IPS DF 4.7 (cell line): ENCODE measurements around the gene SPDYE17.
"Not testable (repeated sequence)": the region's sequence is repeated elsewhere in the genome, so short reads cannot be mapped to it uniquely, and the experiment has no call there.

Experiments used
- DNase-seq: peaks from one replicate; pipeline ENCODE4 v3.0.0-alpha.2; 2013; ENCODE audit warnings: low spot score; ENCODE audit errors: extremely low read depth

SPDYE17 gene, protein sequence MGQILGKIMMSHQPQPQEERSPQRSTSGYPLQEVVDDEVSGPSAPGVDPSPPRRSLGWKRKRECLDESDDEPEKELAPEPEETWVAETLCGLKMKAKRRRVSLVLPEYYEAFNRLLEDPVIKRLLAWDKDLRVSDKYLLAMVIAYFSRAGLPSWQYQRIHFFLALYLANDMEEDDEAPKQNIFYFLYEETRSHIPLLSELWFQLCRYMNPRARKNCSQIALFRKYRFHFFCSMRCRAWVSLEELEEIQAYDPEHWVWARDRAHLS

DNA sequence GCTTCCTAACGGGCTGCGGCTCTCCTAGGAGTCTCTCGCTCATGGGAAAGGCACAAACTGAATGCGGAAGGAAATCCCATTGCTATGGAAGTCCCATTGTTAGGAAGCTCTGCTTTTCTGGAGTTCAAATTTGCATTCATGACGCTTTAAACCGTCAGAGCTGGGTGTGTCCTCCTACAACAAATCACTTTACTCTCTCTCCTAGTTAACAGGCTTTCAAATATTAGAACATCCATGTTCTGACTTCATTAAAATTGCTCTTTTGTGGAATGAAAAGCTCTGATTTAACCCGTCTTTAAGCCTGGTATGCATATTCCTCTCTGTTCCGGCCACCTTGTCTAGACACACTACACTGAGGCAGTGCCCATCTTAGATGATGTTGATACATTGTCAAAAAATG, at the start of gene SPDYE17:
TSS of gene SPDYE17 (minus strand) at position 101 of the 400 bp plus-strand sequence. CDS start 1,791 bp downstream, outside the sequence.
- DNase-seq: not testable (repeated sequence)

DNA sequence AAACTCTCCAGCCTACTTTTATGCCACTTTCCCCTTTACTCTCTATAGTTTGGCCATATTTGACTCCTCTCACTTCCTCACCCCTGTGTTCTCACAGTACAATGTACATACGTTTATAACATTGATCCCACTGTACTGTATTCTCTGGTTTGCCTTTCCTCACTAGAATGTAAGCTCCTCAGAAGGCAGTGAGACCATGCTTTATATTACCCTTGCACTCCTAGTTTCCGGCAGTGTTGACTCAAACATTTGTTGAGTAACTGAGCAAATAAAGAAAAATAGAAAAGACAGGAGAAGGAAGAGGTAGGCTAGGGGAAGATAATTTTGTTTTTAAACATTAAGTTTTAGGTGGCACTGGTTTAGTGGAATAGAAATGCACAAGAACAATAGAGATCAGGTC, 48.1 kb upstream of the SPDYE17 start:
- DNase-seq: not testable (repeated sequence)

- DNase-seq: not testable (repeated sequence)
Measured at GRCh38 chr7:77079624-77080023, 47.5 kb upstream of the SPDYE17 start.

GRCh38 chr7:77079112-77079511, 47.0 kb upstream of the SPDYE17 start:
- DNase-seq: not testable (repeated sequence)

- DNase-seq: not testable (repeated sequence)
Measured at GRCh38 chr7:77077060-77077459, 44.9 kb upstream of the SPDYE17 start.

DNA sequence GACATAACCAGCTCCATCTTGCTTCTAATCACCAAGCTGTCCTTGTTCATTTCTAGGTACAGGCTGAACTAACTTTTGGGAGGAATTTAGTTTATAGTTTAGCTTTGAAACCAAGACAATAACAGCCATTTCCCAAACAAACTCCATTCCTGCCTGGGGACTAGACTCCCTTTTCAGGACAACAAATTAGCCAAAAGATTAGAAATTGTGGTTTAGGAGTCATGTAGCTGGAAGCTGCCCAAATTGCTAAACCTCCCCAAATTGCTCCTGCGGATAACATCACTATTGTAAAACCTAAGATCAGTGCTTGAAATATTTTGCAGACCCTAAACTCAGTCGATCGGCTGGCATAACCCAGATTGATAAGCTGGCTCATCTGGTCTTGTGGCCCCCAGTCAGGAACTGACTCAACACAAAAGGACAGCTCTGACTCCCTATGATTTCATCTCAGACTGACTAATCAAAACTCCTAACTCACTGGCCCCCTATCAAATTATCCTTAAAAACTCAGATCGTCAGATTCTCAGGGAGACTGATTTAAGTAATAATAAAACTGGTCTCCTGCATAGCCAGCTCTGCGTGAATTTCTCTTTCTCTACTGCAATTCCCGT, 42.7 kb upstream of the SPDYE17 start:
- not testable (repeated sequence) for DNase-seq

DNA sequence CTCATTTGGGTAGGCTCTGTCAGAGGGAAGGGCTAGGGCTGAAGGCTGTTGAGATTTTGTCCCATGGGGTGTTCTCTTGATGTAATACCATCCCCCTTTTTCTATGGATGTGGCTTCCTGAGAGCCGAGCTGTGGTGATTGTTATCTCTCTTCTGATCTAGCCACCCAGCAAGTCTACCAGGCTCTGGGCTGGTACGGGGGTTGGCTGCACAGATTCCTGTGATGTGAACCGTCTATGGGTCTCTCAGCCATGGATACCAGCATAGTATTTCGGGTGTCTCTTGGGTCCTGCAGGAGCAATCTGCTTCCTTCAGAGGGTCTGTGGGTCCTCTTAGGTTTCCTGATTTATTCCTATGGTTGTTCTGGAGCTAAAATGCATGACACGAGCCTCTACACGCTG, 38.9 kb upstream of the SPDYE17 start:
- DNase-seq: not testable (repeated sequence)

DNA sequence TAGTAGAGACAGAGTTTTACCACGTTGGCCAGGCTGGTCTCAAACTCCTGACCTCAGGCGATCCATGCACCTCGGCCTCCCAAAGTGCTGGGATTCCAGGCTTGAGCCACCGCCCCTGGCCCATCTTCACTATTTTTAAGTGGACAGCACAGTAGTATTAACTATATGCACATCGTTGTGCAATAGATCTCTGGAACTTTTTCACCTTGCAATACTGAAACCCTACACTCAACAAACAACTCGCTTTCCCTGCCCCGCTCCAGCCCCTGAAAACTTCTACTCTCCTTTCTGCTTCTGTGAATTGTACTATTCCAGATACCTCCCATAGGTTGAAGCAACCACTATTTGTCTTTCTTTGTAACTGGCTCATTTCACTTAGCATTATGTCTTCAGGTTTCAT, 33.7 kb upstream of the SPDYE17 start:
- DNase-seq: not testable (repeated sequence)

DNA sequence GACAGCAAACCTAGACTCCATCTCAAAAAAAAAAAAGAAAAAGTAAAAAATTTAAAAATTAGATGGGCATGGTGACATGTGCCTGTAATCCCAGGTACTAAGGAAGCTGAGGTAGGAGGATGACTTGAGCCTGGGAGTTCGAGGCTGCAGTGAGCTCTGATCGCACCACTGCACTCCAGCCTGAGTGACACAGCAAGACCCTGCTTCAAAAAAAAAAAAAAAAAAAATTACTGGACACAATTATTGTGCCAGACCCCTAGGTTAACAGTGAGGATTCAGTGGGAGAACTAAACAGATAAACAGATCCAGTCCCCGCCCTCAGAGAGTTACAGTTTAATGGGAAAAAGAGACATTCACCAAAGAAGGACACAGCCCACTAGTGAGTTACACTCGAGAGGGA, 31.6 kb upstream of the SPDYE17 start:
- DNase-seq: not testable (repeated sequence)

GRCh38 chr7:77062557-77062956, 30.4 kb upstream of the SPDYE17 start, which contains the start of gene SPDYE18:
SPDYE18 (minus strand) TSS chr7:77062558; CDS start chr7:77060512, 2,046 bp downstream.
- DNase-seq: not testable (repeated sequence)

GRCh38 chr7:77026349-77026748, 5.8 kb downstream of the SPDYE17 start:
- not testable (repeated sequence) for DNase-seq

GRCh38 chr7:77010074-77010680, 22.0 kb downstream of the SPDYE17 start:
- not testable (repeated sequence) for DNase-seq

GRCh38 chr7:77008000-77008399, 24.2 kb downstream of the SPDYE17 start:
- DNase-seq: not testable (repeated sequence)

DNA sequence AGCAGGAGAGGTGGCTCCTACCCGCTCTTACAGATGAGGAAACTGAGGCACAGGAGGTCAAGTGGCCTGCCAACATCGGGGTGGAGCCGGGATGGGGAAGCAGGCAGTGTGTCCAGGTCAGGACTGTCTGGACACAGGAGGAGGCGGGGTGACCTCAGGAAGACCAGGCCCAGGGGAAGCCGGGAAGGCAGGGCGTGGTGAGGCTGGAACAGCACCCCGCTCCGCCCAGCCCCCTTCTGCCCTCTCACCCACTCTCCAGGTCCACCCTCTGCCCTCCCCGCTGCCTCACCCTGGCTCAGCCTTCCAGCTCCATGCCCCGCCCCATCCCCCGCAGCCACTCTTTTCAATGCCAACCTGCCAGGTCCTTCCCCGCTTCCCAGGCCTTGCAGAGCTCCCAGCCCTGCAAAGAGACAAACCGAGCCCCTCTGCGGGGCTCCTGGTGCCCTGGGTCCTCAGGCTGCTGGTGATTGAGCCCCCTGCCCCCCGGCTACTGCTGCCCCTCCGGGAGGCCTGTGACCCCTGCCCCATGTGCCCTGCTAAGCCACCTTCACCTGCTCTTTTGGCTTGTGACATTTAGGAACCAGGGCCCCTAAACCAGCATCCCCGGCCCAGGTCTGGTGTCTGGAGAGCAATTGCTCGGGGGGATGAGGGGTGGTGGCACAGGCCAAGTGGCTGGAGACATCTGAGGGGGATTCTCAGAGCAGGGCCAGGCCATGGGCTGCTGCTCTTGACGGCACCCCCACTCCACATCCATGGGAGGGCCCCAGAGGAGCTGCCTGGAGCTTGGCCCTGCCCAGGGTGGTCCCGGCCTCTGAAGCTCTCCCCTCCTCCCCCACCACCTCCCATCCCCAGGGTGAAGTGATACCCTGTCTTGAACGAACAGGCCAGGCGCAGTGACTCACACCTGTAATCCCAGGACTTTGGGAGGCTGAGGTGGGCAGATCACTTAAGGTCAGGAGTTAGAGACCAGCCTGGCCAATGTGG, 25.7 kb downstream of the SPDYE17 start:
- not testable (repeated sequence) for DNase-seq

DNA sequence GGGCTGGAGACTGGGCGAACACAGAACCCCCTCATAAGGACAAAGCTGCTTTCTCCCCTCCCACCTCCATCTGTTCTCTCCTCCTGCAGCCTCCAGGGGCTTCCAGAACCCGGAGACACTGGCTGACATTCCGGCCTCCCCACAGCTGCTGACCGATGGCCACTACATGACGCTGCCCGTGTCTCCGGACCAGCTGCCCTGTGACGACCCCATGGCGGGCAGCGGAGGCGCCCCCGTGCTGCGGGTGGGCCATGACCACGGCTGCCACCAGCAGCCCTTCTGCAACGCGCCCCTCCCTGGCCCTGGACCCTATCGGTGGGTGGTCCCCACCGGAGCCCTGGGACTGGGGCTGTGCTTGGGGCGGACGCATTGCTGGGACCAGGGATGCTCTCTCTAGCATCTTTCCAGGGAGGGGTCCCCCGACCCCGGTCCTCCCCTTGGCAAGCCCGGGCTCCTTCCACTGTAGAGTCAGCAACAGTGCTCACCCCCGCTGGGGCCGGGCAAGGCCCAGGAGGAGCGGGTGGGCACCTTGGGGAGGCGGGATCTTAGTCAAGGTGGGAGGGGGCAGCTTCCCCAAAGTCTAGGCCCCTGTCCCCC, 26.6 kb downstream of the SPDYE17 start:
- not testable (repeated sequence) for DNase-seq

- DNase-seq: not testable (repeated sequence)
Measured at GRCh38 chr7:77004151-77004550, 28.0 kb downstream of the SPDYE17 start.

GRCh38 chr7:77003241-77003640, 28.9 kb downstream of the SPDYE17 start:
- DNase-seq: not testable (repeated sequence)

DNA sequence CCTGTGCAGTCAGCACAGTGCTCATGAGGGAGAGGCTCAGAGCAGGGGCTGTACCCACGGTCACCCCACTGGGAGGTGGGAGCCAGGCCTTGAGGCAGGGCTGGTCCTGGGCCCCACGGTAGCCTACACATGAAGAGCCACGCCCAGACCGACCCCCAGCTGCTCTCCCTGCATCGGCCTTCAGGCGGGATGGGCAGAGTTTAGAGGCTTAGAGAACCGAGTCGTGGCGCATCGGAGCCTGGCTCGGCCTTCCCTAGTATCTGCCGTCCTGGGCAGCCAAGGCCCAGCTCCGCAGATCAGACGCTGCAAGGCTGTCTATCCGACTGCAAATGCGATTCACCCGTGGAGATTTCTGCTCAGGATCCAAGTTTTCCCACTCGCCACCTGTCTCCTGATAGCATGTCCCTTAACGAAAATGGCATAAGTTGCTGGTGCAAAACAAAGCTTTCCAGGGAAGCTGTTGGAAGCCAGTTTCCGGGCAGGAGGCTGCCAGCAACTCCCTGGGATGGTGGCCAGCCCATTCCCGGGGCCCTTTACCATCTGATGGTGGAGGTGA, 29.4 kb downstream of the SPDYE17 start:
- DNase-seq: not testable (repeated sequence)

DNA sequence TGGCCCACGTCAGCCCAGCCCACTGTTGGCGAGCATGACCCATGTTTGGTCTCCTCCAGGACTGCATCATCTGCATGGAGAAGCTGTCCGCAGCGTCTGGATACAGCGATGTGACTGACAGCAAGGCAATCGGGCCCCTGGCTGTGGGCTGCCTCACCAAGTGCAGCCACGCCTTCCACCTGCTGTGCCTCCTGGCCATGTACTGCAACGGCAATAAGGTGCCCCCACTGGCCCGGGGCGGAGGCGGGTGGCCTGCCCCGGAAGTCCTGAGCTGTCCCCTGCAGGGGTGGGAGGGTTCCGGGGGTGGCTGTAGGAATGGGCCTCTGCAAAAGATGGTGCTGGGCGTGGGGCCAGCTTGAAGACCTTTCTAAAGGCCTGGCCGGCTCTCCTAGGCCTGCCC, 30.1 kb downstream of the SPDYE17 start:
- DNase-seq: not testable (repeated sequence)

- not testable (repeated sequence) for DNase-seq
Measured at GRCh38 chr7:76999474-77000107, 32.6 kb downstream of the SPDYE17 start.
